ENCODE measurements around the gene SLC29A4. TPM values are rescaled to one million over a fixed set of nuclear protein-coding genes. Genes with fewer than 3 reads are reported as not detected.
A peak's percentile ranks its signal among the peaks of the same experiment; 100 is the strongest.

Gene SLC29A4
- total and polyA plus RNA-seq, 2 of the 13 experiments (the other 11 are each of a cell fraction or from before 2014, with no cell fraction given) = 29.7 to 31.7 TPM

- TF ChIP-seq TAF1 (CRISPR knock-in tag; IDR thresholded peaks at IDR 0.05) = no peak
- TF ChIP-seq GTF3A (CRISPR knock-in tag; conservative IDR thresholded peaks at IDR 0.05) = no peak
- TF ChIP-seq SRSF1 (optimal IDR thresholded peaks at IDR 0.05; ENCODE audit: low read depth, low read length) = no peak
- no peak for TF ChIP-seq TBP (CRISPR knock-in tag; IDR thresholded peaks at IDR 0.05)
- TF ChIP-seq PREB (CRISPR knock-in tag; IDR thresholded peaks at IDR 0.05) = no peak
- no peak for TF ChIP-seq ZBTB43 (CRISPR knock-in tag; conservative IDR thresholded peaks at IDR 0.05)
- TF ChIP-seq SPEN (CRISPR knock-in tag; IDR thresholded peaks at IDR 0.05; ENCODE audit: low read depth) = 0 out of 2 replicates have a peak, but pooled peaks have one; percentile 44
- no peak for TF ChIP-seq CSRNP1 (CRISPR knock-in tag; IDR thresholded peaks at IDR 0.05)
- no peak for TF ChIP-seq IRF9 (CRISPR knock-in tag; IDR thresholded peaks at IDR 0.05; ENCODE audit: borderline replicate concordance)
- peak; percentile 50; the same call in 1 of the 2 replicates for TF ChIP-seq ZMYM4 (CRISPR knock-in tag; IDR thresholded peaks at IDR 0.05)
- no peak for TF ChIP-seq ZNF556 (CRISPR knock-in tag; IDR thresholded peaks at IDR 0.05; ENCODE audit: borderline replicate concordance)
- TF ChIP-seq NBN (conservative IDR thresholded peaks at IDR 0.05) = no peak
- TF ChIP-seq RBM22 (optimal IDR thresholded peaks at IDR 0.05; ENCODE audit: low read length) = no peak
- TF ChIP-seq MEIS1 (CRISPR knock-in tag; IDR thresholded peaks at IDR 0.05; ENCODE audit: borderline replicate concordance) = no peak
- peak; percentile 73 for TF ChIP-seq ZNF407 (CRISPR knock-in tag; IDR thresholded peaks at IDR 0.05; ENCODE audit: not compliant biosample characterization)
Measured at GRCh38 chr7:5238500-5238899, 44.2 kb upstream of the SLC29A4 start (continued).
